Eye (tissue), 1 donor: ENCODE results near the gene AUH.
"Not testable (repeated sequence)": the region's sequence is repeated elsewhere in the genome, so short reads cannot be mapped to it uniquely, and the experiment has no call there.

Experiments
- DNase-seq: peaks from one replicate; pipeline ENCODE4 v3.0.0-alpha.2; 2015

AUH gene

GRCh38 chr9:91361291-91362050, at the start of gene AUH:
Gene AUH (minus strand): TSS chr9:91361918. CDS start chr9:91361889, 29 bp downstream.
- peak; percentile 94 for DNase-seq

- no peak for DNase-seq
These were observed 49.5 kb upstream of the AUH start for GRCh38 chr9:91411096-91411771.

GRCh38 chr9:91410161-91410560, 48.4 kb upstream of the AUH start:
- DNase-seq, result no peak

GRCh38 chr9:91408475-91408874, 46.8 kb upstream of the AUH start:
- DNase-seq, result no peak

- DNase-seq, result no peak
These were observed 46.0 kb upstream of the AUH start for GRCh38 chr9:91407580-91408318.

- DNase-seq, result no peak
These were observed 43.8 kb upstream of the AUH start for GRCh38 chr9:91405343-91406077.

- DNase-seq, result no peak
These were observed 42.2 kb upstream of the AUH start for GRCh38 chr9:91403665-91404543.

GRCh38 chr9:91398926-91399325, 37.2 kb upstream of the AUH start:
- no peak for DNase-seq

- no peak for DNase-seq
These were observed 34.1 kb upstream of the AUH start for GRCh38 chr9:91395553-91396471.

- DNase-seq, result no peak
These were observed 33.4 kb upstream of the AUH start for GRCh38 chr9:91395106-91395552.

GRCh38 chr9:91393826-91394225, 32.1 kb upstream of the AUH start:
- DNase-seq, result no peak

GRCh38 chr9:91392435-91392834, 30.7 kb upstream of the AUH start:
- DNase-seq, result no peak

- DNase-seq, result no peak
These were observed 30.1 kb upstream of the AUH start for GRCh38 chr9:91391818-91392217.

GRCh38 chr9:91391412-91391811, 29.7 kb upstream of the AUH start:
- DNase-seq, result no peak

GRCh38 chr9:91389686-91390085, 28.0 kb upstream of the AUH start:
- DNase-seq, result not testable (repeated sequence)

- DNase-seq, result no peak
These were observed 25.0 kb upstream of the AUH start for GRCh38 chr9:91386765-91387164.

- DNase-seq, result no peak
These were observed 23.2 kb upstream of the AUH start for GRCh38 chr9:91384954-91385353.

- DNase-seq, result no peak
These were observed 21.9 kb upstream of the AUH start for GRCh38 chr9:91383577-91383976.

- no peak for DNase-seq
These were observed 20.6 kb upstream of the AUH start for GRCh38 chr9:91382298-91382697.

GRCh38 chr9:91379426-91379825, 17.7 kb upstream of the AUH start:
- no peak for DNase-seq

GRCh38 chr9:91378695-91379127, 17.0 kb upstream of the AUH start:
- no peak for DNase-seq
